Epithelial cell of esophagus (primary cell): ENCODE results near the gene ASB5.

Experiments used
- DNase-seq: peaks from one replicate; pipeline ENCODE4 v3.0.0; 2010; ENCODE audit warnings: low read depth
- H3K4me3 ChIP-seq: 2 replicates; pipeline ENCODE4 v1.5.1; 2011; ENCODE audit warnings: mild to moderate bottlenecking, low read length, control low read depth
- TF ChIP-seq, protein P1 (sequence below): IDR thresholded peaks from 2 replicates; pipeline ENCODE4 v1.5.1; 2011; ENCODE audit warnings: low read depth, mild to moderate bottlenecking, low read length, control low read depth, inconsistent platforms; ENCODE audit not compliant: insufficient read depth; ENCODE audit errors: missing control alignments

ASB5 gene

DNA sequence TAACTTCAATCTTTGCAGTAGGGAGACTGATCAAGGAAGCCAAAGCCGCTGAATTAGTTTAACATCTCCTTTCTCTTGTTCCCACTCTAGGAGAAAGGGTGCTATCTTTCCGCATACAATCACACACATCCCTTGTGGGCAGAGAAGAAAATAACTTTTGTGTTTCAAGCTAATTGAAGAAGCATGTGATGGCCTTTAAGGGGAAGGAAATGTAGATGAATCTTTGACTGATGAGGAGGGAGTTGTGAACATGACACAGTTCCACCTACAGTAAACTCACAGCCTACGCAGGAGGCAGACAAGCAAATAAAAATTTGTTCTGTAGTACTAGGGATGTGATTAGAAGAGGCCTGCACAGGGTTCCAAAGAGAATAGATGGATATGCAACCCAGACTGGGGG is 58.9 kb downstream of the ASB5 start:
- no peak overlapping the region for H3K4me3 ChIP-seq
- no peak for DNase-seq
- TF ChIP-seq, protein P1, sequence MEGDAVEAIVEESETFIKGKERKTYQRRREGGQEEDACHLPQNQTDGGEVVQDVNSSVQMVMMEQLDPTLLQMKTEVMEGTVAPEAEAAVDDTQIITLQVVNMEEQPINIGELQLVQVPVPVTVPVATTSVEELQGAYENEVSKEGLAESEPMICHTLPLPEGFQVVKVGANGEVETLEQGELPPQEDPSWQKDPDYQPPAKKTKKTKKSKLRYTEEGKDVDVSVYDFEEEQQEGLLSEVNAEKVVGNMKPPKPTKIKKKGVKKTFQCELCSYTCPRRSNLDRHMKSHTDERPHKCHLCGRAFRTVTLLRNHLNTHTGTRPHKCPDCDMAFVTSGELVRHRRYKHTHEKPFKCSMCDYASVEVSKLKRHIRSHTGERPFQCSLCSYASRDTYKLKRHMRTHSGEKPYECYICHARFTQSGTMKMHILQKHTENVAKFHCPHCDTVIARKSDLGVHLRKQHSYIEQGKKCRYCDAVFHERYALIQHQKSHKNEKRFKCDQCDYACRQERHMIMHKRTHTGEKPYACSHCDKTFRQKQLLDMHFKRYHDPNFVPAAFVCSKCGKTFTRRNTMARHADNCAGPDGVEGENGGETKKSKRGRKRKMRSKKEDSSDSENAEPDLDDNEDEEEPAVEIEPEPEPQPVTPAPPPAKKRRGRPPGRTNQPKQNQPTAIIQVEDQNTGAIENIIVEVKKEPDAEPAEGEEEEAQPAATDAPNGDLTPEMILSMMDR, result no peak

DNA sequence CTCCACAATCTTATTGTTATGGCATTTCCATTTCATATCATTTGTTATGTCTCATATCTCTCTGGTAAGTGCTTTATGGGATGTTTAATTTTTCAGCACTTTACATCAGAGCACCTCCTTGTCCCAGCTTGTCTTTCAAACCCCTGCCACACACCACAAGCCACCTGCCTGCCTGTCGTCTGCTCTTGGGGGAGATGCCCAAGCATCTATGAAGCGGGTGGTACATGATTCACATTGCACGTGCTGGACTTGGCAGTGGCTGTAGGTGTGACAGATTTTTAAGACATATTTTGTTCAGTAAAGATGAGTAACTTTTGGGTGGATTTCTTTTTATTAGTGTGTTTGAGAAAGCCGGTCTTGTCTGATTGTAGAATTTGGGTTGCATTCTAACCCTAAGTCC is 59.5 kb downstream of the ASB5 start:
- H3K4me3 ChIP-seq, result no peak overlapping the region
- TF ChIP-seq, protein P1, result no peak
- DNase-seq, result no peak

DNA sequence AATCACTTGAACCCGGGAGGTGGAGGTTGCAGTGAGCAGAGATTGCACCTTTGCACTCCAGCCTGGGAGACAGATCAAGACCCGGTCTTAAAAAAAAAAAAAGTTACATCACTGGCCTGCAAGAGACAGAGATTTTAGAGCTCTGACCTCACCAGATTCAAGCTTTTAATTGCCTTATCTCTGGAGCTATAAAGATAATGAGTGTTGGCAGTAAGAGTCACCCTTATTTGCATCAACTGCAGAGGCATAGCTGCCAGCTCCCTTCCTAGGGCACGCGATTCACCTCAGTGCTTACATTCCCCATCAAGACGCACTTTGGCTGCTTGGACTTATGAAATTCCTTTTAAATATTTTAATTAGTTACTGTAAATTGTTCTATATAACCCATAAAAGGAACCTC is 61.2 kb downstream of the ASB5 start:
- TF ChIP-seq, protein P1, result no peak
- no peak overlapping the region for H3K4me3 ChIP-seq
- DNase-seq, result no peak

DNA sequence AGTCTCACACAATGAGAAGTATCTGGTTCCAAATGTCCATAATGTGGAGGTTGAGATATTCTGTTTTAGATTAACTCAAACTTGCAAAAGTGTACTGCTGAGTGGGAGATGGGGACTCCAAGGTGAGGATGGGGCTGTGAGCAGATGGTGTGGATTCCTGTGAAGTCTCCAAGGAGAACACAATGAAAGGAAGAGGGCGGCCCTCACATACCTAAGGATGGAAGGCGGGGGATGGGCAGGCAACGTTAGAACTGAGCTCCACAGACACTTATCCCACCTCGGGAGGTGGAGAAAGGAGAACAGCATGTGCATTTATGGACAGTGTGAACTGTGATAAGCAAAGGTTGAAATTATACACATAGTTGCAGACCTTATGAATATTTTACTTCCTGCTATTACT is 63.7 kb downstream of the ASB5 start:
- no peak for DNase-seq
- TF ChIP-seq, protein P1, result no peak
- no peak overlapping the region for H3K4me3 ChIP-seq

DNA sequence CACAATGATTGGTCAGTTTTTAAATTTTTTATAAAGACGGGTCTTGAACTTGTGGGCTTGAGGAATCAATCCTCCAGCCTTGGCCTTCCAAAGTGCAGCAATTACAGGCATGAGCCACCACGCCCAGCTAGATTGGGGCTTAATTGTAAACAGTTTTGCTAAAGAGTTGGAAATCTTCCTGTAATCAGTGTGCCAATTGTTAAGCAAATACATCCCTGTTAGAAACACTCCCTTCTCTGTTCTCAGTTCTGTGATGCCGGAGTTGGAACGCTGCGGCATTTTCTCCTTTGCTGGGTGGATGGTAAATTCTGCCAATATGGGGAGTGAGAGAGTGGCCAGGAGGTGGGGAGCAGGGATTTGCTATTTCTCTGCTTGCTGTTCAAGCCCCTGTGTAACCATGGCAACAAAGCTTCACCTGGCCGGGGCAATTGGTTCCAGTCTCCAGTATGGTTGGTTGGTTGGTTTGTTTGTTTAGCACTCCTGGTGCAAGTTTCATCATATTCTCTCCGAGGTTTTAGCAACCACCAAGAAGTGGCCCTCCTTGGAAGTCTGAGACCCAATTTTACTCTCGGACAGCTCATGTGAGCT is 70.6 kb downstream of the ASB5 start:
- no peak for DNase-seq
- TF ChIP-seq, protein P1, result no peak

DNA sequence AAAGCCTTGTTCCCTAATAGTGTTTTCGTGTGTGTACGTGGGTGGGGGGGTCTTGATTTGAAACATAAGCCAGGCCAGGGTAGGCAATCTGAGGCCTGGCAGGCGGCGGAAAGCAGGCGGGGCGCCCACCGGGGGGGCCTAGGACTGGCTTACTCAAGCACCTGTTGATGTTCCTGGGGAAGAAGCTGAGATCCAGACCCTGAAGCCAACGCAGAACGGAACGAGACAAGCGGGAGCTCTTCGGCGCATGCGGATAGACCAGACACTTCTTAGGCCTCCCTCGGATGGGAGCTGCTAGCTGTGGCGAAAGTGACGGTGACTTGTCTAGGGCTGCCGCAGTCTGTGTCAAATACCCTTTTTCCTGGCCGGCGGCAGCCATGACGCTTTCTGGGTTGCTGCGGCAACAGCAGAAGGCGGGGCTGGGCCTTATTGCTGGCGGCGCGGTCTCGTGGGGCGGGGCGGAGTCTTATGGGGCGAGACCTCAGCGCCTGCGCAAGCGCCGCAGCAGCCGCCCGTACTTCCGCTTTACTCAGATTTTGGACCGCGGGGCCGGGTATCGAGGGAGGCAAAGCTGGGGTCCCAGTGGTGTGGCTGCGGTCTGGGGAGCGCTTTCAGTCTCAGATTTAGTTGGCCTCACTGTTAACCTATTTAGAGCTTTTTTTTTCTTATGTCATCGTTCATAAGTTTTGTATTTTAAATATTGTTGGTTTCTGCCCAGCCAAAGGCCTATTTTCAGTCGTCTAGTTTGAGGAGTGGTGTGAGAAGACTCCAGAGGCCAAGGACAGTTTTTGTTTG is 73.6 kb downstream of the ASB5 start, which contains the start of gene SPATA4:
SPATA4 (minus strand) TSS at position 402 of the 795 bp plus-strand sequence; CDS start at position 379, 23 bp downstream.
- H3K4me3 ChIP-seq, result peak within 1 kb of the TSS; percentile 74
- TF ChIP-seq, protein P1, result no peak
- DNase-seq, result peak; percentile 94

More for the DNA sequence above, 70.6 kb downstream of the ASB5 start:
- no peak overlapping the region for H3K4me3 ChIP-seq
